Glutamatergic neuron (in vitro differentiated cells): ENCODE measurements around the gene RNASEH1. TPM values are rescaled to one million over a fixed set of nuclear protein-coding genes. Genes with fewer than 3 reads are reported as not detected.

Experiments used
- DNase-seq: peaks from one replicate; pipeline ENCODE4 v3.0.0; 2022
- H3K27ac Mint-ChIP-seq: one replicate; pipeline ENCODE4 v1.8.0; 2020; ENCODE audit warnings: mild to moderate bottlenecking, mixed read lengths, inconsistent platforms; ENCODE audit not compliant: unreplicated experiment
- H3K27me3 Mint-ChIP-seq: one replicate; pipeline ENCODE4 v1.8.0; 2020; ENCODE audit warnings: mild to moderate bottlenecking, moderate library complexity, mixed read lengths, inconsistent platforms; ENCODE audit not compliant: unreplicated experiment
- H3K36me3 Mint-ChIP-seq: one replicate; pipeline ENCODE4 v1.8.0; 2020; ENCODE audit warnings: mild to moderate bottlenecking, mixed read lengths, inconsistent platforms; ENCODE audit not compliant: unreplicated experiment
- H3K4me1 Mint-ChIP-seq: one replicate; pipeline ENCODE4 v1.8.0; 2020; ENCODE audit warnings: mild to moderate bottlenecking, low read depth, mixed read lengths, inconsistent platforms; ENCODE audit not compliant: unreplicated experiment
- H3K4me3 Mint-ChIP-seq: one replicate; pipeline ENCODE4 v1.8.0; 2020; ENCODE audit warnings: mild to moderate bottlenecking, mixed read lengths, inconsistent platforms; ENCODE audit not compliant: unreplicated experiment
- H3K9me3 Mint-ChIP-seq: one replicate; pipeline ENCODE4 v1.8.0; 2020; ENCODE audit warnings: mild to moderate bottlenecking, moderate library complexity, mixed read lengths, inconsistent platforms; ENCODE audit not compliant: unreplicated experiment
- total RNA-seq: library from RNA; stranded (reverse); fragmentation: NEBNext Ultra II Directional; extraction: Animal tissue kit (Norgen Biotek cat#: 25700); gene quantifications from one replicate; pipeline ENCODE4 v1.2.1, GENCODE V29; 2021; ENCODE audit not compliant: unreplicated experiment
- TF ChIP-seq, protein P1 (sequence below): fragments of 200-600 bp; sonication (generic); IDR thresholded peaks from one replicate; pipeline ENCODE4 v1.5.0; 2021; ENCODE audit not compliant: partially characterized antibody, unreplicated experiment

The RNASEH1 gene
- total RNA-seq, 1 donor from 2014 or later = 34.6 TPM

DNA sequence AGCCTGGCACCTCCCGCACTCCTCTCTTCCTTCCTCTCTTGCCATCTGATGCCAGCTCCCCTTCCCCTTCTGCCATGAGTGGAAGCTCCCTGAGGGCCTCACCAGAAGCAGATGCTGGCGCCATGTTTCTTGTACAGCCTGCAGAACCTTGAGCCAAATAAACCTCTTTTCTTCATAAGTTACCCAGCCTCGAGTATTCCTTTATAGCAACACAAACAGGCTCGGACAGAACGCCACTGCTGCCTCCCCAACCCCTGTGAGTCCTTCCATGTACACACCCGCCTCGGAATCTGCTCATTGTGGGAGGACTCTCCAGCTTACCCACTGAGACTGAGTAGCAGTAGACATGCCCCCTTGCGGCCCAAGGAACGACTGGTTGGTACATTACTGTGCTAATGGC, 8.7 kb upstream of the RNASEH1 start:
- no peak for DNase-seq
- Mint-ChIP-seq H3K4me3 (no peak overlapping the region), H3K4me1 (peaks cover 19% of the 10 kb centered on the region), H3K27me3 (no peaks in the 10 kb centered on the region), H3K9me3 (peaks cover 5% of the 10 kb centered on the region), H3K27ac (peak overlapping the region; percentile 48), H3K36me3 (peaks cover 5% of the 10 kb centered on the region)
- TF ChIP-seq, protein P1, sequence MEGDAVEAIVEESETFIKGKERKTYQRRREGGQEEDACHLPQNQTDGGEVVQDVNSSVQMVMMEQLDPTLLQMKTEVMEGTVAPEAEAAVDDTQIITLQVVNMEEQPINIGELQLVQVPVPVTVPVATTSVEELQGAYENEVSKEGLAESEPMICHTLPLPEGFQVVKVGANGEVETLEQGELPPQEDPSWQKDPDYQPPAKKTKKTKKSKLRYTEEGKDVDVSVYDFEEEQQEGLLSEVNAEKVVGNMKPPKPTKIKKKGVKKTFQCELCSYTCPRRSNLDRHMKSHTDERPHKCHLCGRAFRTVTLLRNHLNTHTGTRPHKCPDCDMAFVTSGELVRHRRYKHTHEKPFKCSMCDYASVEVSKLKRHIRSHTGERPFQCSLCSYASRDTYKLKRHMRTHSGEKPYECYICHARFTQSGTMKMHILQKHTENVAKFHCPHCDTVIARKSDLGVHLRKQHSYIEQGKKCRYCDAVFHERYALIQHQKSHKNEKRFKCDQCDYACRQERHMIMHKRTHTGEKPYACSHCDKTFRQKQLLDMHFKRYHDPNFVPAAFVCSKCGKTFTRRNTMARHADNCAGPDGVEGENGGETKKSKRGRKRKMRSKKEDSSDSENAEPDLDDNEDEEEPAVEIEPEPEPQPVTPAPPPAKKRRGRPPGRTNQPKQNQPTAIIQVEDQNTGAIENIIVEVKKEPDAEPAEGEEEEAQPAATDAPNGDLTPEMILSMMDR = no peak

DNA sequence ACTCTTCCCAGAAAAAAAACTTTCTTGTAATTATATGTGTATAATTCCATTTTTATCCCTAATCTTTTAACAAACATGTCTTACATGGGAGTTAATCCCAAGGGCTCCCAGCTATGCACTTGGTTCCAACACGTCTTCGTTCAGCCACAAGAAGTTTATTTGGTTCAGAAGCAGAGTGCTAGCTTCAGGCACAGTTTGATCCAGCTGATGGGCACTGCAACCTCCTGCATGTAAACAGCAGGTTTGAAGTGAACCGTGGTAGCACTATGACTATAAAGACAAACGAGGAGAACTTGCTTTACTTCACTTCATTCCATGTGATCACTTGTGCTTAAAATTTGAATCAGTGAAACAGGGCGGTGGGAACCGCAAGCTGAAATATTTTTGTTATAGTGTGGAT, 7.0 kb upstream of the RNASEH1 start:
- no peak for DNase-seq
- peaks cover 8% of the 10 kb centered on the region for H3K9me3 Mint-ChIP-seq
- no peaks in the 10 kb centered on the region for H3K27me3 Mint-ChIP-seq
- H3K27ac Mint-ChIP-seq = peak overlapping the region; percentile 28
- no peak overlapping the region for H3K4me3 Mint-ChIP-seq
- TF ChIP-seq, protein P1 = no peak
- no peaks in the 10 kb centered on the region for H3K36me3 Mint-ChIP-seq
- H3K4me1 Mint-ChIP-seq = peaks cover 9% of the 10 kb centered on the region

DNA sequence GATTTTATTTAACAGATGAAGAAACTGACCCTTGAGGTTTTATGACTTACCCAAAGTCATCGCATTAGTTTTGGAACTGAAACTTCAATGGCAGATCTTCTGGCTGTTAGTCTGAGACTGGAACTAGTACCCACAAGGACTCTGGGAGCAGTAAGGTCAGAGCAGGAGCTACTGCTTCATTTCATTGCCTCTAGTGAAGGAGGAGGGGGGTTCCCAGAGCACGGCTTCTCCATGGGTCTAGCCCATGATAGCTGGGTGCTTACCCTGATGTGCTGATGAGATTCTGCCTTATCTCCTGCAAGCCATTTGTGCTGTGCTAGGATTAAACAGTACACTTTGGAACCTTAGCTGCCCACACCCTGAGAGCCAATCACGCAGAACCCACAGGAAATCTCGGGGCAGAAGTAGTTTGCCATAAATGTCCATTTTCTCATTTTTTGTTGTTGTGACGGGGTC, 5.4 kb upstream of the RNASEH1 start:
- DNase-seq = no peak
- Mint-ChIP-seq H3K36me3 (no peaks in the 10 kb centered on the region), H3K27me3 (no peaks in the 10 kb centered on the region), H3K9me3 (peaks cover 7% of the 10 kb centered on the region), H3K27ac (no peak overlapping the region), H3K4me1 (peaks cover 11% of the 10 kb centered on the region), H3K4me3 (no peak overlapping the region)
- TF ChIP-seq, protein P1 = no peak

DNA sequence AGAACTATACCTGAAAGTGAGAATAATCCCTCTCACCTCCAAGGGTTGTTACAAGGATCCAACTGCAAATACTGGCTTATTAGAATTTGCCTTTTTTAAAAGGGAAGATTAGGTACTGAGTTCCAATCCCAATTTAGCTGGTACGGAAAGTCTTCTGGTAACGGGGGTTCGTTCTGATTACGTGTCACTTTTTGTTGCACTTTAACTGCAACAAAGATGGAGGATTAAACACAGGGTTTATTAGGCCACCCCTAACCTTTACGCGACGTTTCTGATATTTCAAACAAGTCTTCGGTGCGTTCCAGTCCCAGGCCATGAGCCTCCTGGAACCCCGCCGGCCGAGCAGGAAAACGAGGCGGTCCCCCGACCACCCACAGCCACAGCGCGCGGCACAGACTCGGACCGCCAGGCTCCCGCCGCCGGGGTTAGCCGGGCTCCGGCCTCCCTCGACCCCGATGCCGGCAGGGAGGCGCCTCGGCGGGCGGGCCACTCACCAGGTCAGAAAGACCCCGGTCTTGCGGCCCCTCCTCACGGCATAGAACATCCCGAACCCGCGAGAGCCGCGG, 411 bp downstream of the RNASEH1 start:
- Mint-ChIP-seq H3K4me1 (peaks cover 8% of the 10 kb centered on the region), H3K27ac (peak overlapping the region; percentile 89), H3K36me3 (no peaks in the 10 kb centered on the region), H3K4me3 (peak overlapping the region; percentile 92), H3K9me3 (peaks cover 6% of the 10 kb centered on the region), H3K27me3 (peaks cover 3% of the 10 kb centered on the region)
- TF ChIP-seq, protein P1 = no peak
- no peak for DNase-seq

DNA sequence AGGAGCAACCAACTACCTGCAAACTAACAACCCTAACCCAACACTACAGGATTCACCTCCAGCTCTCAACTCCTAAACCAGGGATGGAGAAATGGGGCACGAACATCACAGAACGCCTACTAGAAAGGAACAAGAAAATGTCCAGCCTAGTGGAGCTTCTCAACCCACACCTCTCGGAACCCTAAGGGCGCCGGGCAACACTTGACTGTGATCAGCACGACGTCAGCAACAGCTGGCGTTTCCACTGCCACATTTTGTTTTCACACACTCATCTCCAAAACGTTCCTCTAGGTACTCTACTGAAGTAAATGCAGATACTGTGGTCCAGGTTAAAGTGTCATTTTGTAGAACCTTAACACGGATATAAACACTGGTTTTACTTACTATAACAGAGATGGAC, 4.2 kb downstream of the RNASEH1 start:
- TF ChIP-seq, protein P1 = no peak
- peaks cover 1% of the 10 kb centered on the region for H3K9me3 Mint-ChIP-seq
- H3K27me3 Mint-ChIP-seq = peaks cover 4% of the 10 kb centered on the region
- no peak for DNase-seq
- no peak overlapping the region for H3K27ac Mint-ChIP-seq
- H3K4me1 Mint-ChIP-seq = peaks cover 4% of the 10 kb centered on the region
- no peaks in the 10 kb centered on the region for H3K36me3 Mint-ChIP-seq
- H3K4me3 Mint-ChIP-seq = no peak overlapping the region
